ENCODE measurements around the gene TULP4. TPM values are rescaled to one million over a fixed set of nuclear protein-coding genes. Genes with fewer than 3 reads are reported as not detected.

The TULP4 gene
- polyA plus RNA-seq, 1 donor (not counting 4 experiments of a cell fraction or from before 2014, with no cell fraction given), result 13.1 TPM

GRCh38 chr6:158367816-158368215 lies 55.6 kb downstream of the TULP4 start:
- Histone ChIP-seq H4K20me1 (ENCODE audit: control insufficient read depth, extremely low read depth, insufficient read depth, low read length) (no peaks in the 10 kb centered on the region), H3K9ac (ENCODE audit: control insufficient read depth, extremely low read depth, insufficient read depth, low read length) (no peak overlapping the region), H3K9me1 (ENCODE audit: control insufficient read depth, extremely low read depth, insufficient read depth, low read length) (no peaks in the 10 kb centered on the region), H2AFZ (ENCODE audit: control insufficient read depth, low read length) (no peak overlapping the region), H3K27ac (ENCODE audit: control insufficient read depth, insufficient read depth, low read length) (no peak overlapping the region), H3K9me3 (ENCODE audit: control insufficient read depth, low read depth, low read length) (no peaks in the 10 kb centered on the region), H3K27me3 (ENCODE audit: control insufficient read depth, extremely low read depth, insufficient read depth, low read length) (no peaks in the 10 kb centered on the region), H3K79me2 (ENCODE audit: control insufficient read depth, insufficient read depth, low read length) (peaks cover 2% of the 10 kb centered on the region), H3K4me2 (ENCODE audit: control insufficient read depth, extremely low read depth, insufficient read depth, low read depth, low read length) (no peak overlapping the region), H3K4me3 (ENCODE audit: control insufficient read depth in 2 of 3, extremely low read depth in 1 of 3, insufficient read depth in 2 of 3, low read depth in 1 of 3, low read length in 3 of 3) (no peak overlapping the region), H3K36me3 (ENCODE audit: control insufficient read depth in 2 of 2, extremely low read depth in 1 of 2, insufficient read depth in 2 of 2, low read length in 2 of 2) (no peaks in the 10 kb centered on the region), H3K4me1 (ENCODE audit: control insufficient read depth, extremely low read depth, insufficient read depth, low read length) (peaks cover 3% of the 10 kb centered on the region)
- DNase-seq (ENCODE audit: low read depth, low spot score) (no peak), FAIRE-seq (no peak)
- dilution Hi-C loops (cut with MboI; ENCODE audit: extremely low pct_ligation_motif_present, low sequenced_read_pairs), result no loop called here
- TF ChIP-seq EZH2 (IDR thresholded peaks at IDR 0.05; ENCODE audit: low read length), result no peak
- TF ChIP-seq CTCF (optimal IDR thresholded peaks at IDR 0.05 in 1 of 3, IDR thresholded peaks at IDR 0.05 in 1 of 3, conservative IDR thresholded peaks at IDR 0.05 in 1 of 3; ENCODE audit: extremely low read depth in 1 of 3, insufficient read depth in 2 of 3, low read length in 3 of 3), result no peak

GRCh38 chr6:158369241-158369640 lies 57.0 kb downstream of the TULP4 start:
- Histone ChIP-seq H3K4me2 (ENCODE audit: control insufficient read depth, extremely low read depth, insufficient read depth, low read depth, low read length) (no peak overlapping the region), H3K79me2 (ENCODE audit: control insufficient read depth, insufficient read depth, low read length) (peaks cover 2% of the 10 kb centered on the region), H3K9me3 (ENCODE audit: control insufficient read depth, low read depth, low read length) (no peaks in the 10 kb centered on the region), H2AFZ (ENCODE audit: control insufficient read depth, low read length) (no peak overlapping the region), H3K27ac (ENCODE audit: control insufficient read depth, insufficient read depth, low read length) (no peak overlapping the region), H3K9ac (ENCODE audit: control insufficient read depth, extremely low read depth, insufficient read depth, low read length) (no peak overlapping the region), H3K36me3 (ENCODE audit: control insufficient read depth in 2 of 2, extremely low read depth in 1 of 2, insufficient read depth in 2 of 2, low read length in 2 of 2) (no peaks in the 10 kb centered on the region), H3K9me1 (ENCODE audit: control insufficient read depth, extremely low read depth, insufficient read depth, low read length) (no peaks in the 10 kb centered on the region), H3K4me1 (ENCODE audit: control insufficient read depth, extremely low read depth, insufficient read depth, low read length) (peaks cover 11% of the 10 kb centered on the region), H3K27me3 (ENCODE audit: control insufficient read depth, extremely low read depth, insufficient read depth, low read length) (no peaks in the 10 kb centered on the region), H4K20me1 (ENCODE audit: control insufficient read depth, extremely low read depth, insufficient read depth, low read length) (no peaks in the 10 kb centered on the region), H3K4me3 (ENCODE audit: control insufficient read depth in 2 of 3, extremely low read depth in 1 of 3, insufficient read depth in 2 of 3, low read depth in 1 of 3, low read length in 3 of 3) (no peak overlapping the region)
- TF ChIP-seq EZH2 (IDR thresholded peaks at IDR 0.05; ENCODE audit: low read length) (no peak), CTCF (optimal IDR thresholded peaks at IDR 0.05 in 1 of 3, IDR thresholded peaks at IDR 0.05 in 1 of 3, conservative IDR thresholded peaks at IDR 0.05 in 1 of 3; ENCODE audit: extremely low read depth in 1 of 3, insufficient read depth in 2 of 3, low read length in 3 of 3) (no peak)
- FAIRE-seq (no peak), DNase-seq (ENCODE audit: low read depth, low spot score) (no peak)
- dilution Hi-C loops (cut with MboI; ENCODE audit: extremely low pct_ligation_motif_present, low sequenced_read_pairs), result no loop called here

All from keratinocyte (primary cell).